Cortex of kidney (tissue), 1 donor: ENCODE data around the gene TTC22.

Experiments
- DNase-seq: peaks from one replicate; lab custom pipeline; 2025; lab: John Stamatoyannopoulos, UW

TTC22 gene

DNA sequence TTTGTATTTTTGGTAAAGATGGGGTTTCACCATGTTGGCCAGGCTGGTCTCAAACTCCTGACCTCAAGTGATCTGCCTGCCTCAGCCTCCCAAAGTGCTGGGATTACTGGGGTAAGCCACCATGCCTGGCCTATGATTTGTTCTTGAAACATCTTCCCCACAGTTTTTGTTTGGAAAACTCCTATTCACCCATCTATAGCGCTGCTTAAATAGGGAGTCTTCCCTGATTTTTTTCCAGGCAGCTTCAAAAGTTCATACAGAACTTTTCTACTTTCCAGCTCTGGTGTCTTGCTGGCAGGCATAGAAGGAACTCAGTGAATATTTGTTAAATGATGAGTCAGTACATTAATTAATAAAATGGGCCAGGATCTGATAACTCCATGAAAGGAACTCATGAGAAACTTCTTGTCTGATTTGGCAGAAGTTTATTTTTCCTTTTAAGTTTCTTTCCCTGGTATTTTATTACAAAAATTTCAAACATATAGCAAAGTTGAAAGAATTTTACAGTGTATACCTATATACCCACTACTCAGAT, 33.0 kb upstream of the TTC22 start:
- DNase-seq, result no peak

DNA sequence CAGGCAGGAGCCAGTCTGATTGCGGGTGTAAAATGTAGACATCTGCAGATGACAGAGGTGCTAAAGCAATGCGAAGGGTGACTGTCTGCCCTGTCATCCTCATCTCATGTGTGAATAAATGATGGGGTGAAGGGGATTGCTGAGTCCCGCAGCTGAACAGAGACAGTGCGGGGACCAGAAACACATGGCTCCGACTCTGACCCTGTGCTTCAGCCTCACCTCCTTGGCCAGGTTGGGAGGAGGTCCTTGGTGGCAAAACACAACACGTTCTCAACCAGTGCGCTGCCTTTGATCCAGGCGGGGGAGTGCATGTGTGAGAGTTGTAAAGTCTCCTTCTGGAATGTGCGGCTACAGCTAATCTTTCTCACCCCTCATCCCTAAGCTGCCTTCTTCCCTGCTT, 32.0 kb upstream of the TTC22 start:
- no peak for DNase-seq

DNA sequence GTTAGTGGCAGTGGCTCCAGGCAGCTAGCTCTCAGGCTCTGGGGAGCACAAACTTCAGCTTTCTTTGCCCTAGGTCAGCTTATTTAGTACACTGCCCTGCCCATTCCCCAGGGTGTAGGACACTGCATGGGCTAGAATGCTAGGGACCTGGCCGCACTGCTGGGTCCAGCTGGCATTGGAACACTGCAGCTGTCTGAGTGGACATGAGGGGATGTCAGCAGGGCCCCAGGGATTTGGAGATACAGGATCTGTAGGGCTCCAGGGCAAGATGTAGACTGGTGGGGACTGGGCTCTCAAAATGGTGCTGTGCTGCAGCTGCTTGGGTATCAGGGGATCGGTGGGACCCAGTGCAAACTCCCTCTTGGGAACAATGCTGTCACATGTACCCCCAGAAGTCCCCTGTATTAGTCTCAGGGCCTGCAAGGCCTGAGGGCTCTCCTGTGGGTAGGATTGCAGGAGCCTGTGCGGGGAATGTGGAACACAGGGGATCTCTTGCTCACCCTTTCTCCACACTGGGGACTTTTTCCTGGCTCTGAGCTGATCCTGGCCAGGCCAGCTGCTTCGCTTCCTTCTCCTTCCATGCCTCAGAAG, 25.2 kb upstream of the TTC22 start:
- no peak for DNase-seq

DNA sequence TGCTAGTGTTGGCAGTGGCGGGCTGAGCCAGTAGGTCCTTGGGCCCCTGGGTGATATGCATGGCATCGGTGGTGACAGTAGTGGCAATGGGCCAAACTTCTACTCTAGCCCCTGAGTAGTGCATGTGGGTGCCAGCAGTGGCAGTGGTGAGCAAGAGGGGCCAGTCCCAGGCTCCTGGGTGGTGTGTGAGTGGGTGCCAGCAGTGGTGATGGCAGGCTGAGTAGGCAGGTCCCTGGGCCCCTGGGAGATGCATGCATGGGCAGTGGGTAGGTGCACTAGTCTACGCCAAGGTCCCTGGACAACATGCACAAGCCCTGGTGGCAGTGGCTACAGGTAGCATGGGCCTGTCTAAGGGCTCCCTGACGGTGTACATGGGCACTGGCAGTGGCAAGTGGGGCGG, 24.6 kb upstream of the TTC22 start:
- no peak for DNase-seq

DNA sequence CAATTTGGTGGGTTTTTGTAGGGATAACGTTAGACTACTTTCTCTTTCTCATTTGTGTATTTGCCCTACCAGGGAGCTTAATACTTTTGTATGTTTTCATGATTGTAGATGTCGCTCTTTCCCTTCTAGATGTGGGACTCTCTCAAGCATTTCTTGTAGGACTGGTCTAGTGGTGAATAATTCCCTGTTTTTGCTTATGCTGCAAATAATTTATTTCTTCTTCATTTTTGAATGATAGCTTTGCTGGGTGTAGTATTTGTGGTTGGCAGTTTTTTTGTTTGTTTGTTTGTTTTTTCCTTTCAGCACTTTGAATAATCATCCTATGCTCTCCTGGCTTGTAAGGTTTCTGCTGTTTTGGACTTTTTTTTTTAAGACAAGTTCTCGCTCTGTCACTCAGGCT, 22.5 kb upstream of the TTC22 start:
- DNase-seq, result no peak

DNA sequence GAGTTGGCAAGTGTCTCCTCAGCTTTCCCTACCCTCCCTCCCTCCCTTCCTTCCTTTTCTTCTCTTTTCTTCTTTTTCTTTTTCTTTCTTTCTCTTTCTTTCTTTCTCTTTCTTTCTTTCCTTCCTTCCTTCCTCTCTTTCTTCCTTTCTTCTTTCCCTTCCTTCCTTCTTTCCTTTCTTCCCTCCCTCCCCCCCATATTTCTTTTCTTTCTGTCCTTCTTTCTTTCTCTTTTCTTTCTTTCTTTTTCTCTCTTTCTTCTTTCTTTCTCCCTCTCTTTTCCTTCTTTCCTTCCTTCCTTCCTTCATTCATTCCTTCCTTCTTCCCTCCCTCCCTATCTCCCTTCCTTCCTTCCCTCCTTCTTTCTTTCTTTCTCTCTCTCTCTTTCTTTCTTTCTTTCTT, 18.6 kb upstream of the TTC22 start:
- DNase-seq, result no peak

DNA sequence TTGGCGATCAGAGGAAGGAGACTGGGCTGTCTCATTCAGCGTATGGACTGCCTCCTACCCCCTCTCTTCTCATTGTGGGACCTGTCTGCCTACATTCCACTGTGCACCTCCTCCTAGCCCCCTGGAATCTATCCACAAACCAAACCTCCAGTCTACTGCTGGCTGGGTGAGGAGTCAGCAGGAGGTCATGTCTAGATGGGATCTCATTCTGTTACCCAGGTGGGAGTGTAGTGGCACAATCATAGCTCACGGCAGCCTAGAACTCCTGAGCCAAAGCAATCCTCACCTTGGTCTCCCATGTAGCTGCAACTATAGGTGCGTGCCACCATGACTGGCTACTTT, 18.0 kb upstream of the TTC22 start:
- DNase-seq, result no peak

DNA sequence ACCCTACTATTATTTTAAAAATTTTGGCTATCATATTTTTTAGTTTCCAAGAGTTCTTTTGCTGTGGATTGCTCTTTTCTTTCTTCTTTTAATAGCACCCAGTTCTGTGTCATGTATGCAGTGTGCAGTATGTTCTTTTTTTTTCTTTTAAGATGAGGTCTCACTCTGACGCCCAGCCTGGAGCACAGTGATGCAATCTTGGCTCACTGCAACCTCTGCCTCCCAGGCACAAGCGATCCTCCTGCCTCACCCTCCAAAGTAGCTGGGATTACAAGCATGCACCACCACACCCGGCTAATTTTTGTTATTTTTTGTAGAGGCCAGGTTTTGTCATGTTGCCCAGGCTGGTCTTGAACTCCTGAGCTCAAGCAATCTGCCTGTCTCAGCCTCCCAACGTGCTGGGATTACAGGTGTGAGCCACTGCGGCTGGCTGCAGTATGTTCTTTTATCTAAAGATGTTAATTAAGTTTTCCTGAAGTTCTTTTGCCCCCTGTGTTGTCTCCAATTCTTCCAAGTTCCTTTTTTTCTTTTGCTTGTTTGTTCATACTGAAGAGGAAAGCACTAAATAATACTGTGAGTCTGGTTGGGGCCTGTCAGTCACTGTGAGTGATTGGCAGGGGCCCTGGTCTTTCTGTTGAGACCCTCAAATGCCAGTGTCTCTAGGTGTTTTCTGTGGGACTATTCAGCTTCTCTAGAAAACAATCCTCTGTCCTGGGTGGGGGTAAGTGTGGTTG, 17.5 kb upstream of the TTC22 start:
- no peak for DNase-seq

DNA sequence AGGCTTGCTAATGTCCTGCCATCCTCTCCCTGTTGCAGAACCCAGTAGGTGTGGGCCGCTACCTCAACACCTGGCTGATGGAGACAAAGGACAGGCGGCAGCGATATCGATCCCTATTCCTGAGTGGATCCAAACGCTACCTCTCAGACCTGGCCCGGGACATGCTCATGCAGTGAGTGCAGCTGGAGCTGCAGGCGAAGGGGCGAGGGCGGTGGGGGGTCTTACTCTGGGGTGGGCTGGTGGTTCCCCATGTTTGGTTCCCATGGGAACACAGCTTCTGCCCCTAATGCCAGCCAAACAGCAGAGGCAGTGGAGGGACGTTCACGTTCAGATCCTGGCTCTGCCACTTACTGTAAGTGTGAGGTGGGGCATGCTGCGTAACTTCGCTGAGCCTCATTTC, 15.8 kb upstream of the TTC22 start:
- no peak for DNase-seq

DNA sequence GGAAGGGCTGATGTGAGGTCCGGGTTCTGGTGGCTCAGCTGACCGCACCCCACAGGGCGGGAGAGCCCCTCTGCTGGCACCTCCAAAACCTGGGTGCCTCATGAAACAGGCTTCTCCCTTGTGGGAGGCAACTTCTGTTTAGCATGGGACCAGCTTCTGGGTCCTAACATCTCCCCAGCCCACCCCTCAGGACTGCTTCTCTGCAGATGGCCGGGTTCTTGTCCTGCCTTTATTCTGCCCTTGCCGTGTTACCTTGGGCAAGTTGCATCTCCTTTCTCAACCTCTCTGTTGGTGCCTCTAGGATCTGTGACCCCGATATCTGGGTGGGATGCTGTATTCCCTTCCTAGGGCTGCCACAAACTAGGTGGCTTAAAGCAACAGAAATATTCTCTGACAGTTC, 15.0 kb upstream of the TTC22 start:
- no peak for DNase-seq

DNA sequence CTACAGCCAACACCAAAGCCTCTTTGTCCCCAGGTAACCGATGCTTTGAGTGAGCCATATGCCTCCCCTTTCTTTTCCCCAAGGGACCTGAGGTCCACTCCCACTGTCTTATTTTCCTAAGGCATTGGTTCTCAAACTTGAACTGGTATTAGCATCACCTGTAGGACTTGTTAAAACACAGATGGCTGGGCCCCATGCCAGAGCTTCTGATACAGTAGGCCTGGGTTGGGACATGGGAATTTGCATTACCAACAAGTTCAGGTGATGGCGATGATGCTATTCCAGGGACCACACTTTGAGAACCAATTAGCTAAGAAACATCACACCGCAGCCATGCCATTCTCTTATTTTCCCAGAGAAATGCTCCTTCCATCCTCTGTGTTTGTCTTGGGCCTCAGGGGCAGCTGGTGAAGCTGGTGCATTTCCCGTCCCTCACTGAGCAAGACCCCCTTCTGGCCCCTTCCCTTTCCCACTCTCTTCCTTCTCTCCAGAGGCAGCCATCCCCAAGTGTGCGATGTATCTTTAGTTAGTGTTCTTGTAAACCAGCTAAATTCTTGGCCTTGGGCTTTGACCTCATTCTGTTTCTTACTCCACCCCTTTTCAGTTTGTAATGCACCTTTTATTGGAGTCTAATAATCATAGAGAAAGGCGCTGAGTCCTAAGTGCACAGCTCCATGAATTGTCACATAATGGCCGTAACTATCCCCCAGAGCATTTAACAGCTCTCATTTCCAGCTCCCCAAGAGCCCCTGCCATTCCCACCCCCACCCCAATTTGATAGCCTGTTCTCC, 14.2 kb upstream of the TTC22 start:
- no peak for DNase-seq

DNA sequence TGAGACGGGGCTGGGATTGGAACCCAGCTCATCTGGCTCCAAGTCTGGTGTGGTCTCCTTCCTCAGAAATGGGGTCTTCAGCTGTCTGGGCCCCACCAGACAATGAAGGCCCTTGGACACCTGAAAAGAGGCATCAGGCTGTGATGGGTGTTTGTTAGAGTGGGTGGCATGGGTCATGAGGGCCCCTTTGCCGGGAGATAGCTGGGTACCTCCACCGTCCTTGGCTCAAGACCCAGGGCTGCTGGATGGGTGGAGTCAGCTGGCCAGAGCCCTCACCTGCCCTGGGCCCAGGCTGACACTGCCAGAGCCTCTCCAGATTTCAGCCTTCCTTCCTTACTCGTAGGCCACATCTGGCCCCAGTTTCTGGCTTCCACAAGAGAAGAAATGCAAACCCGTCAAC, 13.4 kb upstream of the TTC22 start:
- no peak for DNase-seq

DNA sequence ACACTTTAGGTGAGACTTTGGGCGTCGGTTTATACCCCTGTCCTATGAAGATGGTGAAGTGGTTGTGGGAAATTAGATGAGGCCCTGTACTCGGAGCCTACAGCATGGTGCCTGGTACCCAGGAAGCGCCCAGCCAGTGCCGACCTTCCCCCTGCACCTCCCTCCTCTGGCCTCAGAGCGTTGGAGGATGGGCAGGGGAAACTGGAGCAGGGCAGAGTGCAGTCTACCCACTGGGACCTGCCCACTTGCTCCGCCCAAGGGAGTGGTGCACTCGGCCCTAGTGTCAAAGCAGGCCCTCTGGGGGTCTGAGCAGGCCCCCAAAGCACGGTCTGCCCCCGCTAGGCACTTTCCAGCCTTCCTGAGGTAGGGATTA, 13.0 kb upstream of the TTC22 start:
- no peak for DNase-seq

DNA sequence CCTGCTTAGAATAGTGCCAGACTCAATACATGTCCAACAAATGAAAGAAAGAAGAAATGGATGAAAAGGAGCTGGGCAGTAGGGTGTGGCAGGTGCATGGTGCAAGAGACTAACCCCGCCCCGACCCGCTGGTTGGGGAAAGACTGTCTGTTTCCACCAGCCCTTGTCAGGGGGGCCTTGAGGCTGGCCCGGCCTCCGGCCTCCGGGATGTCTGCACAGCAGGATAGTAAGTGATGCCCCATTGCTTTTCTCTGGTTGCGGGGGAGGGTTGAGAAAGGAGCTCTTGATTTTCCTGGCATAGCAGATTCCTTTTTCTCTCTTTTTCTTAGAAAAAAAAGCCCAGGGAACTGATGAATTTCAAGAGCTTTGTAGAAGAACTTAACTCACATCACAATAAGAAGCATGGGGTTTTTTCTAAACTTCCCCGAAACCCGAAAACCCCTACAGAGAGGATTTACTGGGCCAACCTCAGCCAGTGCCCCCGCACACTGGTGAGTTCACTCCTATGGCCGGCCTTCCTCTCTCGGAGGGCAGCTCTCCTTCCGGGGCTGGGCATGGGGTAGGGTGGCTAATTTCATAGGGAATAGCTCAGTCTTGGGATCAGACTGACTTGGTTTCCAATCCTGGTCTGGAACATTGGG, 12.5 kb upstream of the TTC22 start:
- no peak for DNase-seq

DNA sequence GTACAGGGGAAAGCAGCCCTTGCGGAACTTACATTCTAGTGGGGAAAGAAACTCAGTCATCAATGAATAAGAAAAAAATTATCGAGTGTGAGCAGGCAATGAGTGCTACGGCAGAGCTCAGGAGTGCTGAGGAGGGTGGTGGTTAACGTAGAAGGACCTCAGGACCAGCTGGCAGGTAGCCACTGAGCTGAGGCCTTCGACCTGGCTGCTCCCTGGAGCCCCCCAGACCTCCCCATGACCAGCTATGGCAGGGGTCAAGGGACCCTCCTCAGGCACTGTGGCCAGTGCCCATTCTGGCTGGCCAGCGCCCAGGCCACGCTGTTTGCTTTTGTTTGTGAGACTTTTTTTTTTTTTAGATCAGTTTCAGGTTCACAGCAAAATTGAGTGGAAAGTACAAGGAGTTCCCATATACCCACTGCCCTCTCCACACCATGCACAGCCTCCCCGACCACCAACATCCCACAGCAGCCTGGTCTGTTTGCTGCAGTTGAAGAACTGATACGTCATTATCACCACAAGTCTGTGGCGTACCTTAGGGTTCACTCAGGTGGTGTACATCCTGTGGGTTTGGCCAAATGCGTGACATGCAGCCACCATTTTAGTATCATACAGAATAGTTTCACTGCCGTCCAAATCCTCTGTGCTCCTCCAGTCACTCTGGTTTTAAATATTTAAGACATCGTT, 11.8 kb upstream of the TTC22 start:
- DNase-seq, result no peak

DNA sequence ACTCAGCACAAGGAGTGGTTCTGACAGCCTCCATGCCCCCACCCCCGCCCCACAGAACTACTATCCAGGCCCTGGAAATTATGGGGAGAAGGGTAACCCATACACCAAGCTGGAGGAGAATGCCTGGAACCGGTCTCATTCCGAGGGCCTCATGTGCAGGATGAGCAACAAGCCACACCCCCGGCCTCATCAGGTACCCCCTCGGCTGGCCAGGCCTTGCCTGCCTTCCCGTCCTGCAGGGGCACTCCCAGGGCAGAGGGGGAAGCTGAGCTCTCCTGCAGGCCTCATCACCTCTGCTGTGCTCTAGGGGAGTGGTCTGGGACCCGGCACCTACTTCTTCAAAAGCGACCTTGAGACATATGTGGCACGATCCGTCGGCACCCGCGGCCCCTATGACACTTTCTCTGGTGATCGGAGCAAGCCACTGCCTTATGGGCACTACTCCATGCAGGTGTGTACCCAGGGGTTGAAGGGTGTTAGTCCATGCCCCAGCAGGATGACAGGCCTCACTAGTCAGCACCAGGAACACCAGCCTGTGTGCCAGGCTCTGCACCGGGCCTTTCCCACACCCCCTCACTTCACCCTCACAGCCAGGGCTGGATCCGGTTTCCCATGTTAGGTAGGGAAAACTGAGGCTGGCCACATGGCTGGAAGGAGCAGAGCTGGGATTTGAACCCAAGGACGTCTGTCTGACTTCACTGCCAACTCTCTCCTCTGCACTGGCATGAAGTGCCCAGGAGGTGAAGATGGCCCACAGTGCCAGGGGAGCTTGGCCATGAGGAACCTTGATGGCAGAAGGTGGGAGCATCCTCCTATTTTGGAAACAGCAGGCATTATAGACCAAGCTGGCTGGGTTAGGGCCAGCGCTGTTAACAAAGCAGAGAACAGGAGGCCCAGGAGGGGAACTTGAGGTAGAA, 10.9 kb upstream of the TTC22 start:
- DNase-seq, result no peak

DNA sequence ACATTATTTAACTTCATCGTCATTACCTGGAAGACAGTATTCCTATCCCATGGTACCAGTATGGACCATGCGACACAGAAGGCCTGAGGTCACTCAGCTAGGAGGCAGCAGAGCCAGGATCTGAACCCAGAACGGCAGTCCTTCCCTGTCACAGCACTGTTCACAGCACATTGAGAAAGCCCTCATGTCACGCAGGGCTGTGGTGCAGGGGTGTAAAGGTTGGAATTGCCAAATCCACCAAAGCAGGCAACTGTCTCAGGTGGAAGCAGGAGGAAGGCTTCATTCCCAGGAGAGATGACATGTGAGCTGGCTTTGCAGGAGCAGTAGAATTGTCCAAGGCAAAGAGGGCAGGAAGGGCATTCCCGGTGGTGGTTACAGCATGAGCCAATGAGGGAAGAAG, 9.9 kb upstream of the TTC22 start:
- no peak for DNase-seq

DNA sequence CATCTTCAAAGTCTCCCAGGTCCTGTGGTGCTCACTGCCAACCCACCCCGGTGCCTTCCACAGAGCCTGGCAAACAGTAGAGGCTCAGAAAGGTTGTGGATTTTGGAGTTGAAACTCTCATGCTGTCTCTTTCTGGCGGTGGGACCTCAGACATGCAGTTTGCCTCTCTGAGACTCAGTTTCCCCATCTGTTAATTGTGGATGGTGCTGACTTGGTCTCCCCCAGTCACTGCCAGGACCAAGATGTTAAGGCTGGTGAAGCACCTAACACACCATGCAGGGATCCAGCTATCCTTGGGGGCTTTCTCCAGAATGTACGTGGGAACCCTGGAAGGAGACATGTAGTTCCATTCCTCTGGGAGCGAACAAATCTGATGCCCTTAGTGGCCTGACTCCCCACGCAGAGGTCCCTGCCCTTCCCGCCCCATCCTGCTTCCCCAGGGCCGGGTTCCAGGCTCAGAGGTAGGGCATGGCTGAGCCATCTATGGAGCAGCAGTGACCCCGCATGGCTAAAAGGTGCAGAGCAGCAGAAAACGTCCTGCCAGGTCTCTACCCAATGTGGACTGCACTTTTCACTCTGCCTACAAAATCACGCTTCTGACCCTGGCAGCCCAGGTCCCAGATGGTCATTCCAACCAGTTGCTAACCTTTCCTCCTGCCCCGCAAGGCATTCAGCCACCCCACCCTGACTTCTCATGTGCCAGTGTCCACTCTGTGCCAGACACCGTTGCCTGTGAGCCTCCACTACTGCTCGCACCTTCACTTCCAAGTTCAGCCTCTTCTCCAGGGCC, 9.2 kb upstream of the TTC22 start:
- DNase-seq, result no peak

DNA sequence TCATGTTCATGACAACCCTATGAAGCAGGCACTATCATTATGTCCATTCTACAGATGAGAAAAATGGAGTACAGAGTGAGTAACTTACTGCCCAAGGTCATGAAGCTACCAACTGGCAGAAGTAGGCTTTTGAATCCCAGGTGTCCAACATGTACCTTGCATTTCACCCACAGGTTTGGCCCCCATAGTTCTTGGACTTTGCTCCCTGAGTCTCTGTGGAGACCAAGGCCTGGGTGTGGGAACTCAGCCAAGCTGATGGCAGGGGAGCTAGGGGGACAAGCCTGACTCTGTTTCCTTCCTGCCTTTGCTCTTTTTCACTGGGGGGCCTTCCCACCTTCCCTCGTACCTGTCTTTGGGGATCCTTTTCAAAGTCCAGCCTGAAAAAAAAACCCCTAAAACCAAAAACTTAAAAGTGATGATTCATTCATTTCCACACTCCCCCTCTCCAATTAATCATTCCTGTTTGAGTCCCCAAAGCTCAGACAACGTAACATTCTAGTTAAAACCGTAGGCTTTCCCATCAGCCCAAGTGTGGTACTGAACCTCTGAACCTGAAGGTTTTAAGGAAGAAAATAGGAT, 8.5 kb upstream of the TTC22 start:
- DNase-seq, result no peak
